Activated T-cell treated with anti-CD3 and anti-CD28 coated beads for 48 hours (primary cell): Measurements from ENCODE around the gene CHST13.

Experiments
- DNase-seq: peaks from one replicate; pipeline ENCODE4 v3.0.0-alpha.2; 2020; ENCODE audit warnings: low read depth

CHST13 gene, protein sequence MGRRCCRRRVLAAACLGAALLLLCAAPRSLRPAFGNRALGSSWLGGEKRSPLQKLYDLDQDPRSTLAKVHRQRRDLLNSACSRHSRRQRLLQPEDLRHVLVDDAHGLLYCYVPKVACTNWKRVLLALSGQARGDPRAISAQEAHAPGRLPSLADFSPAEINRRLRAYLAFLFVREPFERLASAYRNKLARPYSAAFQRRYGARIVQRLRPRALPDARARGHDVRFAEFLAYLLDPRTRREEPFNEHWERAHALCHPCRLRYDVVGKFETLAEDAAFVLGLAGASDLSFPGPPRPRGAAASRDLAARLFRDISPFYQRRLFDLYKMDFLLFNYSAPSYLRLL

DNA sequence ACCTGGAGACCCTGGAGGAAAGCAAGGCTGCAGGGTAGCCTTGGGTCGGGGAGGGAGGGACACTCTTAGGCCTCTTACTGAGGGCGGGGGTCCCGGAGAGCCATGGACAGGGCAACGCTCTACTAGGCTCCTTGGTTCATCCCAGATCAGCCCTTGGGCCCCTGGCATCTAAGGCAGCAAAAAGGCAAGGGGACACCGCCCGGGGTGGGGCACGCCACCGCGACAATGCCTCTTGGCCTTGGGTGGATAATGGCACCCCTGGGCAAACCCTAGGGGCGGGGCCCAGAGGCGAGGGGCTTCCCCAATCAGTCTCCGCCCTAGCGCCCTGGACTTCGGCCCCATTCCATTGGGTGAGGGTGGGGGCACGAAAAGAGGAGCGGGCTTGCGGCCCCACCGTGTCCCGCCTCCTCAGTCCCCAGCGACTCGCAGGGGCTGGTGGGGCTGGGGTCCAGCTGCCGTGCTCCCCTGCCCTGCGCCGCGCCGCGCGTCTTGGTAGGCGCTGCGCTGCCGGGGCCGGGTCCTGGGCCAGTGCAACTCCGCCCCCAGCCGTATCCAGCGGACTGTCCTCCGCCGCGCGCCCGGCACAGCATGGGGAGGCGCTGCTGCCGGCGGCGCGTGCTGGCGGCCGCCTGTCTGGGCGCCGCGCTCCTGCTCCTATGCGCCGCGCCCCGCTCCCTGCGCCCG, at the start of gene CHST13:
CHST13 (plus strand) TSS at position 411 of the 684 bp plus-strand sequence; CDS start at position 589, 178 bp downstream.
- no peak for DNase-seq

DNA sequence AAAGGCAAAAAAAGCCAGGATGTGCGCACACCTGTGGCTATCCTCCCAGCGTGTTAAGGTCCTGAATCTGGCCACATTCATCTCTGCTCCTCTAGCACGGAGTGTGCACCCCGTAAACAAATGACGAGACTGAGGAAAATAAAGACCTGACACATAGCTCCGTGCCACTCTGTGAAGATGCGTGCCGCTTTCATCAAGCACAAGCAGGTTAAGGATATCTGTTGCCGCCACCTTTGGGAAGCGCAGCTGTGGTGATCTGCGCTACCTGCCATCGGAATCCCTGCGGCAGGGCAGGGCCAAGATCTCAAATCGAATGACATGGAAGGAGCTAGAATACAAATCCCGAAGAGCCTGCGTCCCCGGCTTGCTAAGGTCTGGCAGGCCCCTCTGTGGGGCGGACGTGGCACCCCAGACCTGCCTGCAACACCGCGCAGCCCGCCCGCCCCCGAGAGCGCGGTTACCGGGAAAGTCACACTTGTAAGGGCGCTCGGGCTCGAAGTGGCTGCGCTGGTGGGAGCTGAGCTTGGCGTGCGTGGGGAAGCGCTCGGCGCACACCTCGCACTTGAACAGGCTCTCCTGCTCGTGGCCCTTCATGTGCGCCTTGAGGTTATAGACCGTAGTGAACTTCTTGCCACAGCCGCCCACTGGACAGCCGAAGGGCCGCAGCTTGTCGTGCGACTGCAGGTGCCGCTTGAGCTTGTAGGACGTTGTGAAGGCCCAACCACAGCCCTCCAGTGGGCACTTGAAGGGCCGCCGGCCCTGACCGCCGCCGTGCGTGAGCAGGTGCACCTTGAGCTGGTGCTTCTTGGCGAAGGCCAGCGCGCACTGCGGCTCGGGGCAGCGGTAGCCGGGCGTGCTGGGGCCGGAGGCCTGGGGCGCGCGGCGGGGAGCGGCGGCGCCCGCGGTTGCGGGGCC, 49.2 kb upstream of the CHST13 start:
- DNase-seq: peak; percentile 45

DNA sequence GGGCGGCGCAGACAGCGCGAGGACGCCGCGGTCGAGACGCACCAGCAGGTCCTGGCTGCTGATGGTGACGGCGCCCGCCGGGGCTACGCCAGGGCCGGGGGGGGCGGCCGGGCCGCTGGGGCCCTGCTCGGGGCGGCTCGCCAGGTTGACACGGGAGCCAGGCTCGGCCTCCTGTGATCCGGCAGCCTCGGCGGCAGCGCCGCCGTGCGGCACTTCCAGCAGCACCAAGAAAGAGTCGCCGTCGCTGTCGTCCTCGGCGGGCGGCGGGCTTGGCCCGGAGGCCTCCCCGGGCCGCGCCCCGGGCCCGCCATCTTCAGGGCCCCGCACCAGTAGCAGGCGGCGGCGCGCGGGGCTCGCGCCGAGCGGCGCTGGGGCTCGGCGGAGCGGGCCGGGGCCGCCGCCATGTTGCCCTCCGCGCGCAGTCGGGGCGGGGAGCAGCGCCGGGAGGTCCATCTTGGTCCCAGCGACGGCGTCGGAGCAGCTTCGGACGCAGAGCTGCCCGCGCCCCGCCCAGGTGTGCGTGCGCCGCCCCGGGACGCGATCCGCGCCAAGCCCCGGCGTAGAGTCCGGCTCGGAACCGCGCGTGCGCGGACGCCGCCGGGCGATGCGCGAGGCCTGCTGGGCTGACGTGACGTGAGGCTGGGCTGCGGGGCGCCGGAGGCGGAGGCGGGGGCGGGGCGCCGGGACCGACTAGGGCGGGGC, 48.4 kb upstream of the CHST13 start, which contains the start of gene ZXDC:
ZXDC (minus strand) TSS at position 479 of the 702 bp plus-strand sequence; CDS start at position 453, 26 bp downstream.
- peak; percentile 94 for DNase-seq

DNA sequence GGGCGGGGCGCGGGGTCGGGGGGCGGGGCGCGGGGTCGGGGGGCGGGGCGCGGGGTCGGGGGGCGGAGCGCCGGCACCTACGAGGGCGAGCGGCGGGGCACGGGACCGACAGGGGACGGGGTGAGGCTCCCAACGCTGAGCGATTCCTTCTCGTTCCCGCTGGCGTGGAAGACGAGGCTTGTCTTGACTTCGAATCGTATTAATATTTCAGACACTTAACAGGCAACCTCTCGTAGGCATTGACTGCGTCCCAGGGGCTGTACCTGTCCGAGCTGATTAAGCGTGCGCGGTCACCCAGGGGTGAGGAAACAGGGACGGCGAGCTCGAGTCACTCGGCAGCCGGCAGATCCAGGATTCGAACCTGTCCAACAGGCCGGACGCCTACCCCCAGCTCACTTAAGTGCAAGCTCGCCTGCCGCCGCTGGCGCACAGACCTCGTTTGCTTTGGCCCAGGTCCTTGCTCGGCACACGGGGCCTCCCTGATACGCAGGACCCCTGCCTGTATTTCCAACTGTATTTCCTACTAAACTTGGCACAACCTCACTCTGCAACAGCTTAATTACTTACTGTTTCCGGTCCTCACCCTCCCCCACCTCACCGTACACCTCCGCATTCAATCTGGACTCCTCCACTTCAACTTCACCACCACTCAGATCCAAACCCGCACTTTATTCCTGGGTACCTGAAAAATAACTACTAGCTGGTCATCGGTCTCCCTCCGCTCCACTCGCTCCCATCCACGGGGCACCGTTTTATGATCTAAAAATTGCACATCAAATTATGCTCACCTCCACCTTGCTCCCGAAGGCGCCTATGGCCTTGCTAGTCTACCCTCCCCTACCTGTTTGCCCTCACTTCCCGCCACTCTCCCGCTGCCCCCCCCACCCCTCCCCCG, 47.5 kb upstream of the CHST13 start:
- DNase-seq: no peak

DNA sequence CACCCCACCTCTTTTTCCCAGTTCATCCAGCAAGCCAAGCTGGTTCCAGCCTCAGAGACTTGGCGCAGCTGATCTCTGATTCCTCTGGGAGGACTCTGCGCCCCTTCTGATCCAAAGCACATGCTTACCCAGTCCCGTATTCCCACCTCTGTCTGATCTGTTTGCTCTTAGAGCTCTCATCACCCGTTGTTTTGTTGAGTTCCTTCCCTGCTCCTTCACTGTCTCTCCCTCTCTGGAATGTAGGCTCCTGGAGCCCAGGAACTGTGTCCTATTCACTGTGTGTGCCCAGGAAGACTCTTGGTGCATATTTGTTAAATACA, 46.9 kb upstream of the CHST13 start:
- DNase-seq: no peak

DNA sequence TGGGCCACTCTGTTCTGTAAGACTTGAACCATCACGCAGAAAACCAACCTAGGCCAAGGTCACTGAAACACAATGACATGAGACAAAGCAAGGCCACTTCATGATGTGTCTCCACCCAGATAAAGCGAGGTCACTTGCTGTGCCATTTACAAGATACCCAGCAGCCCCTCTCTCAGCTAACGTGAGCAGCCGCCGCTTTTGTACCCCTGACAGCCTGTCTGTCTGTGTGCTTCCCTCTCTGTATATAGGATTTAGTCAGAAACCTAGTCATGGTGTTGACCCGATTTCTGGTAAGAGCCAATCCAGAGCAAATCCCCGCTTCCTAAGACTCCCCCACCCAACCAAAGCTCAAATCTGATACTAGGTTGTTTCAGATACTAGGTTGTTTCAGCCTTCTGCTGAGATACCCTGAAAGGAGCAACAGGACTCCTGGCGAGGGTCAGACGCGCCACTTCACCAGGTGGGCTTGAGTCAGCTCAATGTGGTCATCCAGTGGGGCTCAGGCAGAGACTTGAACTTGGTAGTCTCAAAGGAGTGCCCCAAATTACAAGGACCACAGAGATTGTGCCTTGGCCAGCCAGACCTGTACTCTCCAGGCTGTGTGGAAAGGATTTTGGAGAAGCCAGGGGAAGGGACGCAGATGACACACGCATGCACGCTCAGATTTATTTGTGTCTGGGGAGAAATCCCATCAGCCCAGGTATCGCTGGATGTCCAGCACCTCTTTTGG, 45.2 kb upstream of the CHST13 start:
- DNase-seq: no peak

DNA sequence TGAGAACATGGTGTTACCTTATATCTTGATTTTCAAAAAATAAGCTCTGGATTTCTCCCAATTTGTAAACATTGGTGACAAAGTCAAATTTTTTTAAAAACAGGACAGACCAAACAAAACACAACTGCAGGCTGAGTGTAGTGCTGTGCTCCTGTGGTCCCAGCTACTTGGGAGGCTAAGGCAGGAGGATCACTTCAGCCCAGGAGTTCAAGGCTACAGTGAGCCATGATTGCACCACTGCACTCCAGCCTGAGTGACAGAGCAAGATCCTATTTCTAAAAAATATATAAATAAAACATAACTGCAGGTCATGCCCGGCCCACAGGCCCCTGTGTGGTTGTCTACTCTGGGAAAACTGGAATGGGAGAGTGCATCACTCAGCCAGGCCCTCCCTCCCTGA, 44.3 kb upstream of the CHST13 start:
- no peak for DNase-seq

DNA sequence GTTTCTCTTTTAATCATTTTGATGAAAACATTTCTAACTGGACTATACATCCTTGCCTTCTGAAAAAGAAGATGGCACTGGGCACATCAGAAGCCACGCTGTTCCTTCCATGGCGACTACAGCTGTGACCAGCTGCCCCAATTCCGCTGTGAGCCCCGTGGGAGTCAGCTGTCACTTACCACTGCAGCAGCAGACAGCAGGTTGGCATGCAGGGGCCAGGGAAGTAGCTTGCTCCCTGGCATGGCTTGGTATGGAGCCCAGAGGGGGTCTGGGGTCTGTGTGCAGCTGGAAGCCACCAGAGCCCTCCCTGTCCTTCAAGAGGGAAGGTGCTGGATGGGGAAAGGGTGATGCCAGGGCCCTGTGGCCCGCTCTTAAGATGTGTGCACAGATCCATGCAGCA, 43.7 kb upstream of the CHST13 start:
- no peak for DNase-seq

DNA sequence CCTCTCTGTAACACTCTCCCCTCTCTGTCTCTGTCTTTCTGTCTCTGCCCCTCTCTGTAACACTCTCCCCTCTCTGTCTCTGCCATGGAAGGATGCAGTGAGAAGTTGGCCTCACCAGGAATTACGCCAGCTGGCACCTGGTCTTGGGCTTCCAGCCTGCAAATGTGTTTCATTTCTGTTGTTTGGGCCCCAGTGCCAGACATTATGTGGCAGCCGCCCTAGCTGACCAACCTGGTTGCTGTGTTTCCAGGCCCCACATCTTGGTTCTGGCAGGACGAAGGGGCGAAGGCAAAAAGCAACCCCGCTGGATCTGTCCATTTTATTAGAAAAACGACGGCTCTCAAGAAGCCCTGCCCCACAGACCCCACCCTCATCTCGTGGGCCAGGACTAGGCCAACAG, 43.1 kb upstream of the CHST13 start:
- DNase-seq: no peak

DNA sequence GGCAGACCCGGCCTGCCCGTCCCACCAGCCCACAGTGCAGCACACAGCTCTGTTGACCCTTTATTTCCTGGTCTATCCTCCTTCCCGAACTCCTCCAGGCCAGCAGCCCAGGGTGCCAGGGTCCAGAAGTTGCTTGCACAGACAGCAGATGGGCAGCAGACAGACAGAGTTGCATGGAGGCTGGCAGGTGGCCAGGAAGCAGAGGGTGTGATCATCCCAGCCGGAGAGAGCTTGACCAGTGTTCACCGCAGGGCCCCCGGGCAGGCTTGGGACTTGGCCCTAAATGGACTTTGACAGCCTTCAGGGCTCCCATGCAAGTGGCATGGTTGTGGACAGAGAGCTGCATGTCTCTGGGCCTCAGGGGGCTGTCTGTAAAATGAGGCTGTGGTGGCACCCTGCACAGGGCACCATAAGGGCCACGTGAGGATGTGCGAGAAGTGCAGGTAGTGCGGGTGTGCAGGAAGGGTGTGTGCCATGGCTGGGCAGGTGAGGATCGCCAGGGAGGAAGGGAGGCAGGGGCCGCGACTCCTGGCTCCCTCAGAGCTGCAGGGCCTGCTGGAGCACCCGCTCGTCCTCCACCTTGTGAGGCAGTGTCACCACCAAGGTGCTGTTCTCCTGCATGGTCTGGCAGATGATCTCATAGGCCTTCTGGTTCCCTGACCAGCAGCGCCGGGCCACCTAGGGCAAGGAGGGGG, 42.0 kb upstream of the CHST13 start:
- DNase-seq: no peak

DNA sequence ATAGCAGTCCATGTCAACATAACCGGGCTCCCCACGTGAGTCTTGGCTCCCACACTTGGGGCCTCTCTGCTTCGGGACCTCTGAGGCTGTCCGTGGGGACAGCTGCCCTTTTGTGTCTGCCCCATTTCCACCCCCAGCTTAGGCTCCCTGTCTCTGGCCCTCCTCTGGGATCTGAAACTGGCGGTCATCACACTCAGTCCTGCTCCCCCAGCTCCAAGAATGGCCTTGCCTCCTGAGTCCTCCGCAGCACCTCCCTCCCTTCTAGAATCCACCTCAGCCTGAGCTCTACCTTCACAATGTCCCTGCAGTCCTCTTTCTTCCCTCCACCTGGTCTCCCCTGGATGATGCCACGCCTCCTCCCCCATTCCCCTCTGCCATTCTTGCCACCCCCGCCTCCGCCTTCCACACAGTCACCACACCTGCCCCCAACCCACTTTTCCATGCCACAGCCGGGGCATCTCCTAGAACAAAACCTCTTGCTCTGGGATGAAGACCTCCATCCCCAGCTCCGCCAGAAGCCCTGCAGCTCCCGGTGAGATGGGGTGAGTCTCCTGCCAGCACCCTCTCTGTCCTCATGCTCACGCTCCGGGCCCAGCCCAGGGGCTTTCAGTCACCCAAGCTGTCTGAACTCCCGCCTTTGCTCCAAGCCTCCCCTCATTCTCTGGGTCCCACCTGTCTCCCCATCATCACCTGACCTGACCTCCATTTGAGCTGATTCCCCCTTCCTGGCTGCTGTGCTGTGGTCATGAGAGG, 41.3 kb upstream of the CHST13 start:
- DNase-seq: no peak

DNA sequence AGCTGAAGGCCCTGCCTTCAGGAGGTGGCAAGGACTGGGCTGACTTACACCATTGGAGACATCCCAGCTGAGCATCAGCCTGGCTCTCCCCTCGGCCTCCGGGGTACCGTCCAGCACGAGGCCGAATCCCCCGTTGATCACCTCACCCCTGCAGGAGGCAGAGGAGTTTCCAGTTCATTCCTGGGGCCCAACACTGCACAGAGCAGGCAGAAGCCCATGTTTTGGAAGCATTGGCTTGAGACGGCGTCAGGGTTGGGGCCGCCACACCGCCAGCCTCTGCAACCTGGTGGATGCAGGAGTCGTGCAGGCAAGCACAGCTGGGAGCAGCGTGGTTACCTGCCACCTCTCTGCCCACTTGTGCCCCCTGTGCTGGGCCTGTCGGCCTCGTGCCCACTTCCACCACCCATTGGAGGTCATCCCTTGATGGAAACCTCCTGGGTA, 40.6 kb upstream of the CHST13 start:
- DNase-seq: no peak

DNA sequence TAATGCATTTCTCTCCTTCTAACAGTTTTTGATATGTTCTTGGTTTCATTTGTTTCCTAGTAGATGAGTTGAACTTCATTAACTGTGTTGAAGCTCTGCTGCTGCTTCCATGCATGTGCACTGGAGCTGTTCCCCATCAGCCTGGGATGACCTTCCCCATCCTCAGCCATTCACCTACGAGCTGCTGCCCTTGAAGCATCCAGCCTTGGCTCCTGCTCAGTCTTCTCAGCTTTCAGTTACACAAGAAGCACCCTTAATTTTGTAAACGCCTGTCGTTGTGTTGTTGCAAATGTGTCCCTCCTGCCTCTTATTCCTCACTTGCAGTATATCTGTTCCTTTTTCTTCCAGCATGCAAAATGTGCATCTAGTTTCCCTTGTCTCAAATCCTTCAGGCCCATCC, 39.8 kb upstream of the CHST13 start:
- no peak for DNase-seq

DNA sequence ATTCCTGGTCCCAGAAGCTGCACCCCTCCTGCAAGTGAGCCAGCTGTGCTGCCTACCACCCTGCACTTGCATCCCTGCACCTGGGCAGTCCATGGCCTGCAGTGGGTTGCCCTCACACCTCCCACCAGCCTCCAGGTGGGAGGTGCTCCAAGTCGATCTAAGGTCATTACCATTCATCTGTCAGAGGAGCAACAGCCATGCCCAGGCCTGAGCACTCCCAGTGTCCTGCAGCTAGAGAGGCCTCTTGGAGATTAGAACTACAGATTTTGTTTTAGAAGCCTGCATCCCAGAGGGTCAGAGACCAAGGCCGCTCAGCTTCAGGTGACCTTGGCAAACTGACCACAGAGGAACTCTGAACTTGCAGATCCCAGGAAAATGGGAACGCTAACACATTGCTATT, 39.3 kb upstream of the CHST13 start:
- DNase-seq: no peak

DNA sequence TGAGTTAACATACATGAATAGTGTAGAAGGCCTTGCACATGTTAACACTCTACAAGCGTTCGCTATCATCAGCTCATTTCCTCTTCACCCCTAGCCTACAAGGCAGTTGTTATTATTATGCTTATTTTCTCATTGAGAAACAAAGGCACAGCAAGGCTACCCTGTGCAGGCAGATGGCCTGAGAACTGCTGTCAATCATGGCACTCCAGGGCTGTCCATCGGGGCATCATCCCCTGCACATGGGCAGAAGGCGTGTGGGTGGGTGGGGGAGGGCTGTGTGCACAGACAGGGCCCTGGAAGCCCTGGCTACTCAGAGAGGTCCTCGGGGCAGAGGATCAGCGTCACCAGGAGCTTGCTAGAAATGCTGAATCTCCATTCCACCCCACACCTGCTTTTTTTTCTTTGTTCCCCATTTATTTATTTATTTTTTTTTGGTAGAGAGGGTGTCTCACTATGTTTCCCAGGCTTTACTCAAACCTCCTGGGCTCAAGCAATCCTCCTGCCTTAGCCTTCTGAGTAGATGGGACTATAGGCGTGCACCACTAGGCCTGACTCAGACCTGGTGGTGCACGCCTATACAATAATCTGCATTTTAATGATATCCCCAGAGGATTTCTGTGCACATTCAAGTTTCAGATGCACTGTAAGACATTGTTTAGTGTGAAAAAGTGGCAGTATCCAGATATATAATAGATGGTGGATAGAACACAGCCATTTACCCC, 38.6 kb upstream of the CHST13 start:
- DNase-seq: no peak

DNA sequence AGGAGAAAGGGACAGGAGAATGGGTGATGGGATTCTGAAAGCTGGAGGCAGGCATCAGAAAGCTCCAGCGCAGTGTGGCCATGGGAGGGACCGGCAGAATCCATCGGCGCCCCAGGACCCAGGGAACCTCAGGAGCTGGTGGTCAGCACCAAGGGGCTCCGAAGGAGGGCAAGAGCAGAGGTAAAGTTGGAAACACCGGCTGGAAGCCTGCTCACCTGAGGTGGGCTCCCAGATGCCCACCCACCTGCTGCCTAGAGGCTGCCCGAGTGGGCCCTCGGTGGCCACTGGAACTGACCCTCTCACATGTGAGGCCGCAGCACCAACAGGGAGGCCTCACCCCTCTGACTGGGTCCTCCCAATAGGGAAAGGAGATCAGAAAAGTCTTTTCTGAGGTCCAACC, 38.0 kb upstream of the CHST13 start:
- DNase-seq: no peak

DNA sequence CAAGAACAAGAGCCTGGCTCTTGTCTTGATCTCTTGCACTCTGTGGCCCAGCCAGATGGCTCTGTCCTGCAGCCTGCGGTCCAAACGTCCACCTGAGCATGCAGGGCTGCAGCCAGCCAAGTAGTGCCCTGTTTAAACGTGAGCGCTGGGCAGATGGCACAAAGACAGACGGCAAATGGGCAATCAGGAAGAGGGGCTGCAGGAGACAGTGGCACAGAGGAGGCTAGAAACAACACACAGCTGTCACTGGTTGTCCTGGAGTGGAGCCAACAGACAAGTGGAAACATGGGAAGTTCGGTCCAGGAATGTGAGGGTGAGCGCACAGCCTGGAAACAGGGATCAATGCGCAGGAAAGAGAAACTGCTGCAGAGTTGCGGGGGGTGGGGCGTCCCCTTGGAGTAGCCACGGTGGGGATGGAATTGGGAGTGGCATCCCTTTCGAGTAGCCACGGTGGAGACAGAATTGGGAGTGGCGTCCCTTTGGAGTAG, 37.6 kb upstream of the CHST13 start:
- DNase-seq: no peak

DNA sequence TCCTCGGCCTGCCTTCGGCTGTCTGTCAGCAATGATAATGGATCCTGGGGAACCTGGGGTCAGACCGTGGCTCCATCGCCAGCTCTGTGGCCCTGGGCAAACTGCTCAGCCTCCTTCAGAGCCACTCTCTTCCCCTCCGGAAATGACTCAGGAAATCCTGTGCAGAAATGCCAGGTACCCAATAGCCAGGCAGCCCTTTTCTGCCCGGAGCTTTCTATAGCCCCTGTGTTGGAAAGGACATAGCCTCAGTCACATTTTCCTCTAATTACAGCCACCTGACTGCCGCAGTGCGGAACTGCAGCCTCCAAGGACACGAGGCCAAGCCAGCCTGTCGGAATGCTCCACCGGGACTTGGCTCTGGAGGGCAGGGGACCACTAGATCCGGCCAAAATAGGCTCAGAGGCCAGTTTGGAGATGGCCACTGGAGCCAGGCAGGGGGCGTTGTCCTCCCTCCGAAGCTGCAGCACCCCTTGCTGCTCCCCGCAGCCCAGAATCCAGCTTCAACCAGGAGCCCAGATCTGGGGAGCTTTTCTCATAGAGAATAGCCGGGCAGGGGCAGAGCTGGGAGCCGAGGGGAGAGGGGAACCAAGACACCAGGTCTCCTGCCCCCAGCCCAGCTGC, 36.7 kb upstream of the CHST13 start:
- no peak for DNase-seq
